Testis (tissue), 2 donors: Measurements from ENCODE around the gene RDH13.

ENCODE experiments used
- CTCF ChIP-seq, 3 experiments: fragments of 450-650 bp in 2 of 3; fragments of 200-600 bp in 1 of 3; sonication (generic) in 1 of 3; IDR thresholded peaks; one replicate each; pipeline ENCODE4 v1.5.1; 2016 to 2019; ENCODE audit warnings: antibody characterized with exemption in 3 of 3, mild to moderate bottlenecking in 2 of 3, moderate library complexity in 1 of 3
- POLR2A ChIP-seq: fragments of 450-650 bp; IDR thresholded peaks from one replicate; pipeline ENCODE4 v1.6.1; 2017; ENCODE audit warnings: antibody characterized with exemption, mild to moderate bottlenecking, moderate library complexity

- TF ChIP-seq POLR2A, result no peak
- no peak for TF ChIP-seq CTCF (IDR thresholded peaks at IDR 0.05)
Observed at GRCh38 chr19:55042688-55043087, 20.3 kb downstream of the RDH13 start.
